H7 (cell line): ENCODE results near the gene EEF1A1. TPM values are rescaled to one million over a fixed set of nuclear protein-coding genes. Genes with fewer than 3 reads are reported as not detected.

ENCODE experiments used
- DNase-seq: peaks from one replicate; pipeline ENCODE4 v3.0.0; 2012
- H3K27me3 ChIP-seq: 2 replicates; pipeline ENCODE4 v1.6.0; 2011; ENCODE audit warnings: mild to moderate bottlenecking, low read length; ENCODE audit not compliant: control insufficient read depth, insufficient read depth
- H3K36me3 ChIP-seq: replicated peaks from 2 replicates; pipeline ENCODE4 v1.5.1; 2011; ENCODE audit warnings: low read length; ENCODE audit not compliant: control insufficient read depth, insufficient read depth
- H3K4me3 ChIP-seq: 2 replicates; pipeline ENCODE4 v1.5.1; 2011; ENCODE audit warnings: low read depth, mild to moderate bottlenecking, control low read depth, low read length, moderate library complexity; ENCODE audit not compliant: insufficient read depth
- total RNA-seq: library from RNA; depleted of rRNA; stranded (reverse); fragments of >200 nt; shearing (Covaris generic); gene quantifications from 2 replicates; pipeline ENCODE4 v1.2.3, GENCODE V29; 2014; rRNA removed

Gene EEF1A1
- total RNA-seq, 1 experiment from 2014 or later, result 12,318 TPM

- no peaks in the 10 kb centered on the region for H3K27me3 ChIP-seq
- peaks cover 9% of the 10 kb centered on the region; the same call in 1 of the 2 replicates for H3K36me3 ChIP-seq
- no peak overlapping the region for H3K4me3 ChIP-seq
- no peak for DNase-seq
Observed at GRCh38 chr6:73504160-73504559, 16.7 kb downstream of the EEF1A1 start.

- Histone ChIP-seq H3K27me3 (no peaks in the 10 kb centered on the region), H3K4me3 (no peak overlapping the region), H3K36me3 (peaks cover 9% of the 10 kb centered on the region; the same call in 1 of the 2 replicates)
- DNase-seq, result no peak
Observed at GRCh38 chr6:73503027-73503772, 17.6 kb downstream of the EEF1A1 start.

- DNase-seq, result no peak
- no peaks in the 10 kb centered on the region for H3K27me3 ChIP-seq
- H3K36me3 ChIP-seq, result peaks cover 11% of the 10 kb centered on the region
- no peak overlapping the region for H3K4me3 ChIP-seq
Observed at GRCh38 chr6:73497915-73498314, 22.9 kb downstream of the EEF1A1 start.

- Histone ChIP-seq H3K36me3 (peaks cover 9% of the 10 kb centered on the region), H3K27me3 (no peaks in the 10 kb centered on the region), H3K4me3 (no peak overlapping the region)
- DNase-seq, result no peak
Observed at GRCh38 chr6:73491377-73491776, 29.5 kb downstream of the EEF1A1 start.

- H3K36me3 ChIP-seq, result peaks cover 12% of the 10 kb centered on the region
- no peaks in the 10 kb centered on the region for H3K27me3 ChIP-seq
- H3K4me3 ChIP-seq, result no peak overlapping the region
- DNase-seq, result no peak
Observed at GRCh38 chr6:73487473-73487872, 33.4 kb downstream of the EEF1A1 start.

GRCh38 chr6:73484438-73484837, 36.4 kb downstream of the EEF1A1 start:
- DNase-seq, result no peak

GRCh38 chr6:73481969-73482368, 38.9 kb downstream of the EEF1A1 start:
- peaks cover 19% of the 10 kb centered on the region for H3K36me3 ChIP-seq

More at GRCh38 chr6:73484438-73484837, 36.4 kb downstream of the EEF1A1 start:
- no peak overlapping the region for H3K4me3 ChIP-seq
- H3K36me3 ChIP-seq, result peaks cover 22% of the 10 kb centered on the region
- no peaks in the 10 kb centered on the region for H3K27me3 ChIP-seq

GRCh38 chr6:73477407-73477806, 43.4 kb downstream of the EEF1A1 start:
- peaks cover 23% of the 10 kb centered on the region for H3K36me3 ChIP-seq
- no peaks in the 10 kb centered on the region for H3K27me3 ChIP-seq

More at GRCh38 chr6:73481969-73482368, 38.9 kb downstream of the EEF1A1 start:
- Histone ChIP-seq H3K4me3 (no peak overlapping the region), H3K27me3 (no peaks in the 10 kb centered on the region)
- DNase-seq, result no peak

GRCh38 chr6:73476723-73477122, 44.1 kb downstream of the EEF1A1 start:
- no peak for DNase-seq
- peaks cover 17% of the 10 kb centered on the region for H3K36me3 ChIP-seq

More at GRCh38 chr6:73477407-73477806, 43.4 kb downstream of the EEF1A1 start:
- no peak for DNase-seq
- H3K4me3 ChIP-seq, result no peak overlapping the region

GRCh38 chr6:73471686-73472290, 49.0 kb downstream of the EEF1A1 start:
- Histone ChIP-seq H3K27me3 (no peaks in the 10 kb centered on the region), H3K36me3 (peaks cover 10% of the 10 kb centered on the region), H3K4me3 (no peak overlapping the region)
- DNase-seq, result no peak

More at GRCh38 chr6:73476723-73477122, 44.1 kb downstream of the EEF1A1 start:
- Histone ChIP-seq H3K27me3 (no peaks in the 10 kb centered on the region), H3K4me3 (no peak overlapping the region)

Other genes with a start within 250 kb of the EEF1A1 start
- 0.97 and 2.1 TPM in 2 replicates for gene DPPA5, start 166.8 kb downstream of the EEF1A1 start, total RNA-seq
- gene KHDC3L, start 158.4 kb downstream of the EEF1A1 start, total RNA-seq, result 0.87 TPM in 1 of 2 replicates, not detected in the other
- not detected in 2 replicates for gene OOEP, start 151.1 kb downstream of the EEF1A1 start, total RNA-seq
- 0.07 and 0.15 TPM in 2 replicates for gene DDX43, start 126.2 kb downstream of the EEF1A1 start, total RNA-seq
- gene CGAS, start 68.7 kb downstream of the EEF1A1 start, total RNA-seq, result 0.55 and 0.76 TPM in 2 replicates
- 50.9 and 58.9 TPM in 2 replicates for gene MTO1, start 59.3 kb downstream of the EEF1A1 start, total RNA-seq
- gene SLC17A5, start 133.0 kb upstream of the EEF1A1 start, total RNA-seq, result 12.2 and 13.1 TPM in 2 replicates
- gene CD109, start 175.2 kb upstream of the EEF1A1 start, total RNA-seq, result 1.3 and 1.4 TPM in 2 replicates